GM18508 (cell line): ENCODE measurements around the gene KLHDC9.

ENCODE experiments used
- ATAC-seq: cut with Tn5 transposase; IDR thresholded peaks from one replicate; pipeline ENCODE4 v1.9.1; 2021; ENCODE audit warnings: moderate number of reproducible peaks; ENCODE audit not compliant: insufficient read depth, unreplicated experiment

The KLHDC9 gene

GRCh38 chr1:161128591-161129420 lies 30.6 kb downstream of the KLHDC9 start:
- ATAC-seq, result no peak

GRCh38 chr1:161130266-161130665 lies 32.1 kb downstream of the KLHDC9 start:
- no peak for ATAC-seq

GRCh38 chr1:161131523-161132409 lies 33.6 kb downstream of the KLHDC9 start:
- ATAC-seq, result no peak

GRCh38 chr1:161132410-161133219 lies 34.5 kb downstream of the KLHDC9 start, which contains the start of gene DEDD:
TSS of gene DEDD (minus strand) at chr1:161132667. CDS start at chr1:161124462, 8,205 bp downstream.
- ATAC-seq, result peak; percentile 91

GRCh38 chr1:161133220-161133740 lies 35.1 kb downstream of the KLHDC9 start:
- ATAC-seq, result no peak

- ATAC-seq, result no peak
These were observed 39.7 kb downstream of the KLHDC9 start for GRCh38 chr1:161137881-161138280.

GRCh38 chr1:161138431-161138830 lies 40.3 kb downstream of the KLHDC9 start:
- no peak for ATAC-seq

GRCh38 chr1:161139766-161140165 lies 41.6 kb downstream of the KLHDC9 start:
- ATAC-seq, result no peak

GRCh38 chr1:161140755-161141400 lies 42.7 kb downstream of the KLHDC9 start:
- no peak for ATAC-seq

GRCh38 chr1:161145832-161146231 lies 47.7 kb downstream of the KLHDC9 start:
- no peak for ATAC-seq
